MCF 10A (cell line): ENCODE results near the gene ZSWIM5. TPM values are rescaled to one million over a fixed set of nuclear protein-coding genes. Genes with fewer than 3 reads are reported as not detected.

Experiments used
- BruUV-seq: library from RNA; stranded (reverse); fragments of 400-500 nt; replicated peaks from 2 replicates; lab custom pipeline; 2021; lab: Mats Ljungman, UMichigan
- CTCF ChIA-PET: fragments of 300-600 bp; sonication (Branson Sonifier 250); formaldehyde crosslinking; extraction: SDS; loops from one replicate; lab custom pipeline; 2021; ENCODE audit warnings: antibody characterized with exemption, inconsistent platforms; lab: Yijun Ruan, JAX
- POLR2A ChIA-PET: fragments of 300-600, 350-650 bp; sonication (Branson Sonifier 250); formaldehyde crosslinking; extraction: SDS; loops from one replicate; lab custom pipeline; 2020; ENCODE audit warnings: antibody characterized with exemption, inconsistent platforms; lab: Yijun Ruan, JAX
- DNase-seq: peaks from one replicate; pipeline ENCODE4 v3.0.0-alpha.2; 2018; ENCODE audit not compliant: unreplicated experiment
- H3K27ac Mint-ChIP-seq: one replicate; pipeline ENCODE4 v1.8.0; 2022; ENCODE audit warnings: mild to moderate bottlenecking, low read depth, mixed read lengths; ENCODE audit not compliant: unreplicated experiment
- H3K27me3 Mint-ChIP-seq: one replicate; pipeline ENCODE4 v1.8.0; 2022; ENCODE audit warnings: mixed read lengths; ENCODE audit not compliant: insufficient read depth, unreplicated experiment
- H3K36me3 Mint-ChIP-seq: one replicate; pipeline ENCODE4 v1.8.0; 2022; ENCODE audit warnings: mild to moderate bottlenecking, moderate library complexity, mixed read lengths; ENCODE audit not compliant: insufficient read depth, unreplicated experiment
- H3K4me1 Mint-ChIP-seq: one replicate; pipeline ENCODE4 v1.8.0; 2022; ENCODE audit warnings: mixed read lengths; ENCODE audit not compliant: insufficient read depth, unreplicated experiment
- H3K4me3 Mint-ChIP-seq: one replicate; pipeline ENCODE4 v1.8.0; 2022; ENCODE audit warnings: mild to moderate bottlenecking, moderate library complexity, mixed read lengths; ENCODE audit not compliant: unreplicated experiment
- H3K9me3 Mint-ChIP-seq: one replicate; pipeline ENCODE4 v1.8.0; 2022; ENCODE audit warnings: mixed read lengths; ENCODE audit not compliant: unreplicated experiment
- CTCF ChIP-seq: fragments of 200-600 bp; IDR thresholded peaks from one replicate; pipeline ENCODE4 v1.8.0; 2022; ENCODE audit warnings: antibody characterized with exemption, mild to moderate bottlenecking; ENCODE audit not compliant: unreplicated experiment
- intact Hi-C: fragments of 100-400 bp; cut with micrococcal nuclease; formaldehyde crosslinking; loops from 2 replicates; pipeline ENCODE4 v1.14.1; 2022
- total RNA-seq: library from RNA; stranded (reverse); gene quantifications from 2 replicates; pipeline ENCODE4 v1.2.3, GENCODE V29; 2022

ZSWIM5 gene
- total RNA-seq, 1 experiment from 2014 or later, result 0.14 TPM

GRCh38 chr1:45221716-45222115, 15.3 kb upstream of the ZSWIM5 start:
- Mint-ChIP-seq H3K36me3 (no peaks in the 10 kb centered on the region), H3K27ac (no peak overlapping the region), H3K27me3 (no peaks in the 10 kb centered on the region), H3K4me1 (no peaks in the 10 kb centered on the region), H3K4me3 (no peak overlapping the region), H3K9me3 (no peaks in the 10 kb centered on the region)
- intact Hi-C loops, result no loop called here
- BruUV-seq, result no TSS peak
- CTCF ChIA-PET, result interaction anchor here (0.6 to 1.4 kb wide), 3 partner anchors 11 to 1794 kb away, joined by 4 to 8 read pairs (median 5); no protein-coding TSS in a partner anchor
- no peak for TF ChIP-seq CTCF
- peak; percentile 13 for DNase-seq
- POLR2A ChIA-PET, result no interaction called here

DNA sequence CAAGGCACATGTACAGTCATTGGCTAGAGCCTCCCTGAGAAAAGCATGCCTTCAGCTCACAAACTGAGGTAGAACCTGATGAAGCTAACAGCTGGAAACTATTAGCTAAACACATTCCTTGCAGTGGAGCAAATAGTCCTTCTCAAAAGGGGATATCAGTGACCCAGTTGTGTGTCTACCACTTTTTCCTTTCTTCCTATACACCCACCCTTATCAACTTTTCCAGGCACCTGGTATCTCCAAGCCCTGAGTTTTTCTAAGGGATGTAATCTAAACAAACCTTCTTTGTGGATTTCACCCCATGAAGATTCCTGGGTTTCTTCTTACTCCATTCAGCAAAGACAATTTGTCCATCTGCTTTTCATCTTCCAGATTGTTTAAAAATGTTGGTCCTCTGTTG, 10.5 kb upstream of the ZSWIM5 start:
- Mint-ChIP-seq H3K27me3 (no peaks in the 10 kb centered on the region), H3K9me3 (no peaks in the 10 kb centered on the region), H3K4me3 (no peak overlapping the region), H3K36me3 (no peaks in the 10 kb centered on the region), H3K4me1 (no peaks in the 10 kb centered on the region), H3K27ac (no peak overlapping the region)
- intact Hi-C loops, result no loop called here
- POLR2A ChIA-PET, result interaction anchor here (1.8 kb wide), 1 partner anchor 11 kb away, joined by 3 read pairs; the partner anchor contains the start of gene ZSWIM5
- no peak for DNase-seq
- no TSS peak for BruUV-seq
- CTCF ChIA-PET, result interaction anchor here (1.4 kb wide), 1 partner anchor 203 kb away, joined by 4 read pairs; no protein-coding TSS in a partner anchor
- no peak for TF ChIP-seq CTCF

GRCh38 chr1:45216200-45216541, 9.8 kb upstream of the ZSWIM5 start:
- CTCF ChIA-PET, result interaction anchor here (1.4 kb wide), 1 partner anchor 202 kb away, joined by 4 read pairs; no protein-coding TSS in a partner anchor
- Mint-ChIP-seq H3K27me3 (no peaks in the 10 kb centered on the region), H3K4me3 (no peak overlapping the region), H3K4me1 (no peaks in the 10 kb centered on the region), H3K27ac (no peak overlapping the region), H3K9me3 (no peaks in the 10 kb centered on the region), H3K36me3 (no peaks in the 10 kb centered on the region)
- no TSS peak for BruUV-seq
- DNase-seq, result peak; percentile 40
- intact Hi-C loops, result no loop called here
- TF ChIP-seq CTCF, result no peak
- POLR2A ChIA-PET, result interaction anchor here (0.9 to 1.8 kb wide), 4 partner anchors 9 to 485 kb away, joined by 3 to 5 read pairs (median 4); partner anchors contain the start of genes RNU5D-1 and ZSWIM5

GRCh38 chr1:45215485-45216199, 9.2 kb upstream of the ZSWIM5 start:
- no TSS peak for BruUV-seq
- ChIA-PET CTCF (interaction anchor here (1.4 kb wide), 1 partner anchor 202 kb away, joined by 4 read pairs; no protein-coding TSS in a partner anchor), POLR2A (interaction anchor here (0.9 to 1.8 kb wide), 4 partner anchors 8 to 484 kb away, joined by 3 to 5 read pairs (median 4); partner anchors contain the start of genes RNU5D-1 and ZSWIM5)
- DNase-seq, result no peak
- Mint-ChIP-seq H3K4me1 (no peaks in the 10 kb centered on the region), H3K9me3 (no peaks in the 10 kb centered on the region), H3K27me3 (no peaks in the 10 kb centered on the region), H3K27ac (no peak overlapping the region), H3K36me3 (no peaks in the 10 kb centered on the region), H3K4me3 (no peak overlapping the region)
- intact Hi-C loops, result no loop called here
- TF ChIP-seq CTCF, result no peak
